Measurements from ENCODE around the gene ALKAL2. TPM values are rescaled to one million over a fixed set of nuclear protein-coding genes. Genes with fewer than 3 reads are reported as not detected.

The ALKAL2 gene
- total and polyA plus RNA-seq, 2 donors (not counting 3 experiments of a cell fraction or from before 2014, with no cell fraction given) = not detected

GRCh38 chr2:264493-265468, 23.1 kb downstream of the ALKAL2 start, which contains the start of gene ACP1:
Gene ACP1 (plus strand): TSS chr2:264947. CDS start chr2:264965, 18 bp downstream.
- H3K9ac ChIP-seq (replicated peaks; ENCODE audit: extremely low read depth, insufficient read depth, low read length) = peak within 1 kb of the TSS; percentile 78
- peak within 1 kb of the TSS; percentile 92 for H3K4me2 ChIP-seq (ENCODE audit: insufficient read depth, low read length)
- H3K79me2 ChIP-seq (ENCODE audit: control insufficient read depth, insufficient read depth, low read length) = peaks cover 48% of the 10 kb centered on the region
- peak within 1 kb of the TSS; percentile 75 to 90 (median 79) for H3K4me3 ChIP-seq (replicated peaks in 1 of 3; ENCODE audit: insufficient read depth in 1 of 3, low read depth in 1 of 3, low read length in 3 of 3)
- intact Hi-C loops (cut with micrococcal nuclease) = loop anchor here (1.0 to 5.0 kb wide), 4 partner anchors 18 to 1363 kb away; partner anchors contain the start of gene TMEM18
- peak; percentile 49 for TF ChIP-seq MAX (IDR thresholded peaks at IDR 0.05; ENCODE audit: insufficient read depth, insufficient read length)
- no peak for TF ChIP-seq CTCF (IDR thresholded peaks at IDR 0.05; ENCODE audit: extremely low read depth in 1 of 2, insufficient read depth in 1 of 2, low read depth in 1 of 2, low read length in 2 of 2)
- peak; percentile 94 for TF ChIP-seq POLR2AphosphoS5 (IDR thresholded peaks at IDR 0.05; ENCODE audit: insufficient read depth, low read depth, low read length)
- peak; percentile 90 for TF ChIP-seq POLR2A (IDR thresholded peaks at IDR 0.05; ENCODE audit: low read depth, low read length)
- no peaks in the 10 kb centered on the region for H3K36me3 ChIP-seq (ENCODE audit: control insufficient read depth in 2 of 2, extremely low read depth in 1 of 2, insufficient read depth in 2 of 2, low read length in 2 of 2)
- POLR2A ChIA-PET = no interaction called here
- peak; percentile 97 for DNase-seq (ENCODE audit: low read depth, low spot score)
- peak; percentile 71 for FAIRE-seq
- H2AFZ ChIP-seq (ENCODE audit: low read depth, low read length) = peak within 1 kb of the TSS; percentile 95
- H3K27me3 ChIP-seq (ENCODE audit: control insufficient read depth in 2 of 2, insufficient read depth in 2 of 2, low read length in 2 of 2) = no peaks in the 10 kb centered on the region
- H3K27ac ChIP-seq (ENCODE audit: insufficient read depth, low read depth, low read length) = peak within 1 kb of the TSS; percentile 42
- H3K9me1 ChIP-seq (replicated peaks; ENCODE audit: control insufficient read depth, extremely low read depth, insufficient read depth, low read length) = no peaks in the 10 kb centered on the region
- H3K9me3 ChIP-seq (replicated peaks; ENCODE audit: control insufficient read depth, insufficient read depth, low read length) = no peaks in the 10 kb centered on the region
- H4K20me1 ChIP-seq (replicated peaks; ENCODE audit: control insufficient read depth, extremely low read depth, insufficient read depth, low read length) = peaks cover 2% of the 10 kb centered on the region
- dilution Hi-C loops (cut with MboI; ENCODE audit: extremely low pct_ligation_motif_present, low sequenced_read_pairs) = no loop called here
- BruUV-seq (replicated peaks) = TSS peak; percentile 40
- H3K4me1 ChIP-seq (ENCODE audit: control insufficient read depth, extremely low read depth, insufficient read depth, low read length) = peaks cover 17% of the 10 kb centered on the region
- CTCF ChIA-PET = no interaction called here
